ENCODE results near the gene TSPAN13.
A peak's percentile ranks its signal among the peaks of the same experiment; 100 is the strongest.

TSPAN13 gene

DNA sequence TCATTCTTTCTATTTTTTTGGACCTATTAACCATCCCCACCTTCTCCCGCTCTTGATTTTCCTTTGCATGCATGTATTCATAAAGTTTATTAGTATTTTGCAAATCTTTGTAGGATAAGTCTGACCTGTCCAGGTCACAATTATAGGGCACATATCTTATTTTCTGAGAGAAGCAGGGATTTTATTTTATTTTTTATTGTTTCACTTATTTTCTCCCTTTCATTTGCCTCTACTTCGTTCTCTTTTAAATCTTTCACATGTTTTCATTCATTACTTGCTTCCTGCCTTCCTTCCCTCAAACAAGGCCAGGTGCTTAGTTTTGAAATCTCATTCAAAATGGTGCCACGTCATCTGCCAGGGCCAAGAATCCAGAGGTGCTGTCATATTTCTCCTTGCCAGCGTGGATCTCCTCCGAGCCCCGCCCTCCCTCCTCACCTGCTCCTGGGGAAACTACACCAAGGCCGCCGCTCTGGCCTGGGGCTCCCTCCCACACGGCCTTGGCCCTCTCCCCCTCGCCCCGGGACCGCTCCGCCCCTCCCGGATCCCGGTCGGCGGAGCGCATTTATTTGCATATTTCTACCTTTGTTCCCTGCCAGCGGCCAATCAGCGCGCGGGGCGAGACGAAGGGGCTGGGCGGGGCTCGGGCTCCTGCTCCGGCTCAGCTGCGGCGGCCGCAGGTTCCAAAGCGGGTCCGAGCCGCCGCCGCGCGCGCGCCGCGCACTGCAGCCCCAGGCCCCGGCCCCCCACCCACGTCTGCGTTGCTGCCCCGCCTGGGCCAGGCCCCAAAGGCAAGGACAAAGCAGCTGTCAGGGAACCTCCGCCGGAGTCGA is at the start of gene TSPAN13:
Gene TSPAN13 (plus strand): TSS at position 654 of the 830 bp plus-strand sequence. CDS start 213 bp downstream, outside the sequence.
- peak within 1 kb of the TSS; percentile 81 for H3K4me3 ChIP-seq (ENCODE audit: low read depth, low read length)

DNA sequence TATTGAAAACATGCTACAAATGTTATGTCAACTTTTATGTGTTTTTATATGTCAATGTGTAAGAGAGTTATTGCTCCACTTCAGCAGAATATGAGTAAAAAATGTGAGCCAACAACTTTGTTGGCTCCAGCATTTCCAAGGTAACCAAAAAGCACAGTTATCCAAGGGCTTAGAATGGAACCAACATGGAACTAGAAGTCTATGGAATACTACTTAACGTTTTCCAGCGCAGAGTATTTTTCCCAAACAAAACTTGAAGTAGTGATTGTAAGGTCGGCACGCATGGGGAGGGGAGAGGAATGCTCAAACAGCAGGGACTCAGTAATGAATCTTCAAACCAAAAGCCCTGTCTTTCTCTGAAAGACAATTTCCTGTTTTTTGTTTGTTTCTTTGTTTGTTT is 45.0 kb upstream of the TSPAN13 start:
- H3K4me3 ChIP-seq (ENCODE audit: low read depth, low read length): no peak overlapping the region

DNA sequence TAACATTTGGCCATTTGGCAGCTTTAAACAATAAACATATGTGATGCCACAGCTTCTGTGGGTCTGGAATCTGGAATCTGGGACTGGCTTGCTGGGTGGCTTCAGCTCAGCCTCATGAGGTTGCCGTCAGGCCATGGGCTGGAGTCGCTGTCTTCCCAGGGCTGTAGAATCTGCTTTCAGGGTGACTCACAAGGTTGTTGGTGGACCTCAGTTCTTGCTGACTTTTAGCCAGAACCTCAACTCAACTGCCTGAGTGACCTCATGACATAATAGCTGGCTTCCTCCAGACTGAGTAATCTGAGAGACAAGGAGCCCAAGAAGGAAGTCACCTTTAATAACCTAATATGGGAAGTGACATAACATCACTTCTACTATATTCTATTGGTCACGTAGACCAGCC is 44.6 kb upstream of the TSPAN13 start:
- H3K4me3 ChIP-seq (ENCODE audit: low read depth, low read length): no peak overlapping the region

DNA sequence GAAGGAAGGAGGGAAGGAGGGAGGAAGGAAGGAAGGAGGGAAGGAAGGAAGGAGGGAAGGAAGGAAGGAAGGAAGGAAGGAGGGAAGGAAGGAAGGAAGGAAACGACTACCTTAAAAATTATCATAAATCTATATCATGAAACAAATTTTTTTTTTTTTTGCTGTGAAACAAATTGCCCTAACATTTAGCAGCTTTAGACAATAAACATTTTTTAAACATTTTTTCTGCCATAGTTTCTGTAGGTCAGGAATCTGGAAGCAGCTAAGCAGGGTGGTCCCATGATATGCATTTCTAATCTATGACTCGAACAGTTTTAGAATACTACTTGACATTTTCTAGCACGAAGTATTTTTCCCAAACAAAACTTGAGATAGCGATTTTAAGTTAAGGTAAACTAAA is 42.9 kb upstream of the TSPAN13 start:
- no peak overlapping the region for H3K4me3 ChIP-seq (ENCODE audit: low read depth, low read length)

DNA sequence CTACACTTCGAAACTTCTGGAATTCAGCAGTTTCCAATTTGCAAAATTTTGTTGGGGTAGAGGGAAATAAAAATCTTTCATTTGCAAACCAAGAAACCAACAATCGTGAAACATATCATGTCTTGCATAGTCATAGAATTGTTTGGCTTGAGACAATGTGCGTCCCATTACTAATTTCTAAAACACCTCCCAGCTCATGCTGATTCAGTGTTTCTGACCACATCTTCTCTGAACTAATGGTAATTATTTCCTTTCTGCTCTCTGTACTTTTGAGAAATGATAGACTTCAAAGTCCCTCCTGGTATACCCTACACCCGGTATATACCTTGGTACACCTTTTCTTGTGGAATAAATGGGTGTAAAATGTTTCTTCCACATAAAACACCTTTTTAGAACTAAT is 41.8 kb upstream of the TSPAN13 start:
- H3K4me3 ChIP-seq (ENCODE audit: low read depth, low read length): no peak overlapping the region

GRCh38 chr7:16712916-16713315 is 40.6 kb upstream of the TSPAN13 start:
- H3K4me3 ChIP-seq (ENCODE audit: low read depth, low read length): no peak overlapping the region

DNA sequence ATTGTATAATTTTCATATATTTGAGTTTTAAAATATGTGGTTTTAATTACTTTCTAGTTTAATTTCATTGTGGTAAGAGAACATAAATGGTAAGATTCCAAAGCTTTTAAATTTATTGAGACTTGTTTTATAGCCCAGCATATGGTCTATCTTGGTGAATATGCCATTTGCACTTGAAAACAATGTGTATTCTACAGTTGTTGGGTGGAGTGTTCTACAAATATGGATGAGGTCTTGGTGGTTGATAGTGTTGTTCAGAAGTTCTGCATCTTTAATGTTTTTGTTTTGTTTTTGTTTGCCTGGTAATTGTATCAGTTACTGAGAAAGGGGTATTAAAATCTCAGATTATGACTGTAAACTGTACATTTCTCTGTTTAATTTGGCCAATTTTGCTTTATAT is 37.6 kb upstream of the TSPAN13 start:
- no peak overlapping the region for H3K4me3 ChIP-seq (ENCODE audit: low read depth, low read length)

- H3K4me3 ChIP-seq (ENCODE audit: low read depth, low read length): no peak overlapping the region
Observed at GRCh38 chr7:16718111-16718656, 35.4 kb upstream of the TSPAN13 start.

DNA sequence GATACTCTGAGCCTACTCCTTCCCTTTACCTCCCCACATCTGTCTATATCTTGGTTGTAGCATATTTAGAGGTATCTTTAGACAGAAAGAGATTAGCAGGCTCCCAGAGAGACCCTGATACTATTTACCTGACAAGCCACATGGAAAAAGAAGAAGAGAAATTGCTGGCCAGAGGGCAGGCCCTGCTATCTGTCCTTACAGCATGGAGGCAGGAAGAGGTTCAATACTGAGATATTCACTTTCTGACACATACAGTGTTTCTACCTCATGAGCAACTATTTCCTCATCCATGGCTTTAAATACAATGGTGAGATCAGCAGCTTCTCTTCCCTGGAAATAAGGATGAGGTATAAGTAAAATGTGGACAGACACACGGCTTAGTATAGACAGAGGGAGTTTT is 33.9 kb upstream of the TSPAN13 start:
- no peak overlapping the region for H3K4me3 ChIP-seq (ENCODE audit: low read depth, low read length)

GRCh38 chr7:16721541-16721940 is 32.0 kb upstream of the TSPAN13 start:
- H3K4me3 ChIP-seq (ENCODE audit: low read depth, low read length): no peak overlapping the region

- H3K4me3 ChIP-seq (ENCODE audit: low read depth, low read length): no peak overlapping the region
Observed at GRCh38 chr7:16724344-16724743, 29.2 kb upstream of the TSPAN13 start.

DNA sequence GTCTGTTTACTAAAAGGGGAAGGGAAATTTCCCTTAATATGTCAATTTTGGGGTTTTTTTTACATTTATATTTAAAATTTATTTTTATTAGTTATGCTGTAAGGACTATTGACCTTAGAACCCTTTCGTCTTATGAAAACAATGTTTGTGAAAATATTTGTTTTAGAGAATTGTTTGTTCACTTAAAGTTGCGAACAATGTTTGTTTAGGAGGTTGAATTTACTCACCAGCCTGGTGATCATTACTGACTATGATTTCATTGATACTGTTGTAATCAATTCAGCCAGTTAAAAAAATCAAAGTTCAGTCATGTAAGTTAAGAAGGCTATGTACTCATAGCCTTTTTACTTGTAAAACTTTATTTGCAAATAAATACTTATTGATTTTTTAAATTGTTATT is 27.4 kb upstream of the TSPAN13 start:
- H3K4me3 ChIP-seq (ENCODE audit: low read depth, low read length): no peak overlapping the region

DNA sequence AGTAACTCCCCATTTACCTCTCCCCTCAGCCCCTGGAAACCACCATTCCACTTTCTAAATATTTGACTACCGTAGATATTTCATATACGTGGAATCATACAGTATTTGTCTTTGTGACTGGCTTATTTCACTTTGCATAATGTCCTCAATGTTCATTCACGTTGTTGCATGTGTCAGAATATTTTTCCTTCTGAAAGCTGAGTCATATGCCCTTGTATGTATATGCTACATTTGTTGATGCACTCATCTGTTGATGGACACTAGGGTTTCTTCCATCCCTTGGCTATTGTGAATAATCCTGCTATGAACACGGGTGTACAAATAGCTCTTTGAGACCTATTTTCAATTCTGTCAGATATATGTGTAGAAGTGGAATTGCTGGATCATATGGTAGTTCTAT is 25.8 kb upstream of the TSPAN13 start:
- H3K4me3 ChIP-seq (ENCODE audit: low read depth, low read length): no peak overlapping the region

- H3K4me3 ChIP-seq (ENCODE audit: low read depth, low read length): no peak overlapping the region
Observed at GRCh38 chr7:16728811-16729210, 24.7 kb upstream of the TSPAN13 start.

DNA sequence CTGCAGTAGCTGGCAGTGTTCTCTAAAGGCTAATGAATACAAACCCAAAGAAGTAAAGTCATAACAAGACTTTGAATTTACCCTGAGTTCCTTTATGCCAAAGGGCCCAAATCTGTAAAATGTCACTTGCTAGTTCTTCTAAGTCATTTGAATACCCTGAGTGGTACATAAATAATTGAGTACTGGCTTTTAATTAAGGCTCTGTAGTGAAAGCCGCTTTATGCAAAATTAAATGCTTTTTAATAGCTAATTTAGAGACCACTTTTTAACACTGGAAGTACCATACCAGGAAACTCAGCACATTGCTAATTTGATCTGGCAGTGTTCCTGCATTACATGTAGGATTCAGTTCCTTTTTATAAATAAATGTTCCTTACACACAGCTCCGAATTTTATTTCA is 24.0 kb upstream of the TSPAN13 start:
- no peak overlapping the region for H3K4me3 ChIP-seq (ENCODE audit: low read depth, low read length)

GRCh38 chr7:16730937-16731336 is 22.6 kb upstream of the TSPAN13 start:
- H3K4me3 ChIP-seq (ENCODE audit: low read depth, low read length): no peak overlapping the region

GRCh38 chr7:16732828-16733227 is 20.7 kb upstream of the TSPAN13 start:
- H3K4me3 ChIP-seq (ENCODE audit: low read depth, low read length): no peak overlapping the region

- no peak overlapping the region for H3K4me3 ChIP-seq (ENCODE audit: low read depth, low read length)
Observed at GRCh38 chr7:16734148-16734726, 19.3 kb upstream of the TSPAN13 start.

- H3K4me3 ChIP-seq (ENCODE audit: low read depth, low read length): no peak overlapping the region
Observed at GRCh38 chr7:16735020-16735419, 18.5 kb upstream of the TSPAN13 start.

GRCh38 chr7:16738011-16738688 is 15.4 kb upstream of the TSPAN13 start:
- H3K4me3 ChIP-seq (ENCODE audit: low read depth, low read length): no peak overlapping the region

DNA sequence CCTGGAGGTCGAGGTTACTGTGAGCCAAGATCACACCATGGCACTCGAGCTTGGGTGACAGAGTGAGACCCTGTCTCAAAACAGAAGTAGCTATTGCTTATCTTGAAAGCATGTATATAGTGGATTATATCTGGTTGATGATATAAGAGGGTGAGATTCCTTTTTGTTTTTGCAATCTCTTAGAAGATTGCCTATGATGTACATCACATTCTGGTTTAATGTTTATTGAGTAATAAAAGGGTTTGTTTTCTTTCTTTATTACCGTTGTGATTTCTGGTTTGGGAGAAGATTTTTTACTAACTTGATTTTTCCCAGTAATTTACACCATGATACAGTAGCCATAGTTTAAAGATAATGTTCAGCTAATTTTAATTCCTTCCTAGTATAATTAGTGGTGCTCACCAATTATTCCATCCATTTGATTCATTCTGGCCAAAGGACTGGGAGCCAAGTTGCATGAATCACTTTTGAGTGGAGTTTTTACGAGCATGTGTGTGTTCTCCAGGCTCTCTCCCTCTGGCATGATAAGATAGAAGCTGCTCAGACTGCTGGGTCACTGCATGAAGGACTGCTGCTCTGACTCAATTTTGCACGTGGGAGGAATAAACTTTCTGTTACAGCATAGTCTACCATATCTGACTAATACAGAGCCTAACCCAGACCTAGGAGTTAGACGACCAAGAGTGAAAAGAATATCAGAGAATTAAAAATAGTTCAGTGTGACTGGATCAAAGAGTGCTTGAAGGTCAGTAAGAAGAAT is 13.5 kb upstream of the TSPAN13 start:
- H3K4me3 ChIP-seq (ENCODE audit: low read depth, low read length): no peak overlapping the region
